Measurements from ENCODE around the gene PARP15. TPM values are rescaled to one million over a fixed set of nuclear protein-coding genes. Genes with fewer than 3 reads are reported as not detected.

The PARP15 gene
- total and polyA plus RNA-seq, 2 of the 4 experiments (the other 2 are of a cell fraction), result 0.10 TPM; not detected in 1

- Histone ChIP-seq H2AK5ac (ENCODE audit: low read depth, low read length) (no peak overlapping the region), H4K91ac (ENCODE audit: insufficient read depth, low read depth, low read length) (no peak overlapping the region), H3K23ac (ENCODE audit: low read depth, low read length) (no peak overlapping the region), H3K36me3 (ENCODE audit: control insufficient read depth, insufficient read depth, low read length) (no peaks in the 10 kb centered on the region), H3K4me3 (ENCODE audit: insufficient read depth, low read depth, low read length) (no peak overlapping the region), H3K4me1 (ENCODE audit: control insufficient read depth, insufficient read depth, low read length) (no peaks in the 10 kb centered on the region), H3K18ac (ENCODE audit: low read depth, low read length) (no peak overlapping the region), H2BK5ac (ENCODE audit: low read depth, low read length, poor library complexity, severe bottlenecking) (no peak overlapping the region), H4K8ac (ENCODE audit: low read depth in 2 of 2, low read length in 2 of 2) (no peak overlapping the region), H3K27ac (ENCODE audit: insufficient read depth, low read length) (no peak overlapping the region), H3K14ac (replicated peaks; ENCODE audit: low read depth, low read length) (no peak overlapping the region), H3K27me3 (ENCODE audit: control insufficient read depth, insufficient read depth, low read length) (peaks cover 14% of the 10 kb centered on the region), H4K5ac (ENCODE audit: low read depth, low read length) (no peak overlapping the region), H4K20me1 (ENCODE audit: insufficient read depth, low read length) (no peaks in the 10 kb centered on the region), H2AK9ac (replicated peaks; ENCODE audit: low read depth, low read length, poor library complexity) (no peak overlapping the region), H3K4ac (ENCODE audit: low read depth, low read length) (no peak overlapping the region), H3K9me3 (ENCODE audit: control insufficient read depth, insufficient read depth, low read length) (0 out of 2 replicates have a peak, but pooled peaks cover 3% of the 10 kb centered on the region), H2BK20ac (ENCODE audit: low read depth, low read length) (no peak overlapping the region), H3K56ac (ENCODE audit: extremely low read depth, insufficient read depth, low read length) (no peak overlapping the region), H3K4me2 (ENCODE audit: low read depth, low read length) (no peak overlapping the region), H3K9ac (ENCODE audit: low read depth, low read length) (no peak overlapping the region), H3K79me1 (ENCODE audit: low read depth in 1 of 2, low read length in 2 of 2) (no peaks in the 10 kb centered on the region), H2AFZ (replicated peaks; ENCODE audit: low read length, poor library complexity) (no peak overlapping the region), H2BK15ac (ENCODE audit: low read depth, low read length) (no peak overlapping the region), H3K9me1 (ENCODE audit: insufficient read depth, low read length) (no peaks in the 10 kb centered on the region), H2BK120ac (ENCODE audit: low read depth, low read length) (no peak overlapping the region)
- BruUV-seq (replicated peaks), result no TSS peak
- DNase-seq, result no peak
- in situ Hi-C loops (cut with MboI; ENCODE audit: low sequenced_read_pairs) (no loop called here), intact Hi-C loops (cut with micrococcal nuclease) (no loop called here), dilution Hi-C loops (cut with HindIII; ENCODE audit: low sequenced_read_pairs, unreplicated experiment) (no loop called here)
- no peak for ATAC-seq (ENCODE audit: low read depth)
- ChIA-PET CTCF (no interaction called here), POLR2A (ENCODE audit: unreplicated experiment) (no interaction called here)
- WGBS, 2 experiments (ENCODE audit: extremely low coverage in 2 of 2, insufficient read length in 1 of 2), result no CpG with 5 or more reads among the region's 2 CpGs
- TF ChIP-seq SMC3 (IDR thresholded peaks at IDR 0.05; ENCODE audit: low read depth, low read length) (no peak), MXI1 (IDR thresholded peaks at IDR 0.05; ENCODE audit: borderline replicate concordance, low read depth, low read length) (no peak), CEBPB (IDR thresholded peaks at IDR 0.05; ENCODE audit: low read depth, low read length) (no peak), FOS (IDR thresholded peaks at IDR 0.05; ENCODE audit: low read depth, low read length) (no peak), RFX5 (IDR thresholded peaks at IDR 0.05; ENCODE audit: low read depth, low read length) (no peak), MAZ (IDR thresholded peaks at IDR 0.05; ENCODE audit: borderline replicate concordance, low read depth, low read length) (no peak), CHD1 (IDR thresholded peaks at IDR 0.05; ENCODE audit: low read depth, low read length) (no peak), RCOR1 (IDR thresholded peaks at IDR 0.05; ENCODE audit: insufficient replicate concordance, low read length) (no peak), CTCF (conservative IDR thresholded peaks at IDR 0.05; ENCODE audit: low read depth, low read length) (no peak), ELK1 (IDR thresholded peaks at IDR 0.05; ENCODE audit: borderline replicate concordance, low read depth, low read length) (no peak), USF2 (IDR thresholded peaks at IDR 0.05; ENCODE audit: low read depth, low read length) (no peak), BHLHE40 (IDR thresholded peaks at IDR 0.05; ENCODE audit: low read depth, low read length) (no peak), POLR2A (IDR thresholded peaks at IDR 0.05; ENCODE audit: low read depth, low read length) (no peak), NFE2L2 (IDR thresholded peaks at IDR 0.05; ENCODE audit: low read depth, low read length) (no peak), MAFK (IDR thresholded peaks at IDR 0.05; ENCODE audit: low read depth, low read length) (no peak)
Measured at GRCh38 chr3:122603056-122603455, 25.6 kb downstream of the PARP15 start.
